DND-41 (cell line): ENCODE results near the gene FAM216A.
"Not testable (repeated sequence)": the region's sequence is repeated elsewhere in the genome, so short reads cannot be mapped to it uniquely, and the experiment has no call there.

ENCODE experiments used
- ATAC-seq: fragments of 200-7000 bp; cut with Tn5 transposase; 3 replicates; pipeline ENCODE4 v1.9.1; 2021; ENCODE audit warnings: low read depth; ENCODE audit not compliant: insufficient read depth
- DNase-seq: peaks from one replicate; pipeline ENCODE4 v3.0.0-alpha.2; 2020
- H2AFZ ChIP-seq: 2 replicates; pipeline ENCODE4 v1.6.0; 2012; ENCODE audit warnings: low read depth, low read length
- H3K27ac ChIP-seq: 2 replicates; pipeline ENCODE4 v1.5.1; 2012; ENCODE audit warnings: low read length, inconsistent platforms
- H3K27me3 ChIP-seq: fragments of 200-600 bp; sonication (generic); 2 replicates; pipeline ENCODE4 v1.6.0; 2012; ENCODE audit warnings: low read length, mild to moderate bottlenecking, inconsistent platforms; ENCODE audit not compliant: insufficient read depth, poor library complexity
- H3K36me3 ChIP-seq: 2 replicates; pipeline ENCODE4 v1.5.1; 2012; ENCODE audit warnings: low read length, inconsistent platforms; ENCODE audit not compliant: insufficient read depth
- H3K4me1 ChIP-seq: 2 replicates; pipeline ENCODE4 v1.5.1; 2012; ENCODE audit warnings: mild to moderate bottlenecking, low read length; ENCODE audit not compliant: insufficient read depth
- H3K4me2 ChIP-seq: 2 replicates; pipeline ENCODE4 v1.6.0; 2012; ENCODE audit warnings: mild to moderate bottlenecking, moderate library complexity, low read length, inconsistent platforms; ENCODE audit not compliant: insufficient read depth
- H3K4me3 ChIP-seq, 2 experiments: fragments of 200-600 bp in 1 of 2; shearing (Covaris generic) in 1 of 2; 2 replicates each; pipeline ENCODE4 v1.5.1; 2012 to 2016; ENCODE audit warnings: inconsistent platforms in 2 of 2, low read length in 2 of 2, mild to moderate bottlenecking in 2 of 2, low read depth in 1 of 2, moderate library complexity in 1 of 2
- H3K79me2 ChIP-seq: 2 replicates; pipeline ENCODE4 v1.6.0; 2012; ENCODE audit warnings: low read length, inconsistent platforms; ENCODE audit not compliant: insufficient read depth
- H3K9ac ChIP-seq: 2 replicates; pipeline ENCODE4 v1.6.0; 2012; ENCODE audit warnings: low read depth, mild to moderate bottlenecking, inconsistent platforms, low read length, moderate library complexity
- H3K9me3 ChIP-seq: 2 replicates; pipeline ENCODE4 v1.5.1; 2012; ENCODE audit warnings: low read length, moderate library complexity, mild to moderate bottlenecking, inconsistent platforms; ENCODE audit not compliant: insufficient read depth, severe bottlenecking
- H4K20me1 ChIP-seq: 2 replicates; pipeline ENCODE4 v1.6.0; 2012; ENCODE audit warnings: low read length; ENCODE audit not compliant: insufficient read depth
- EZH2 ChIP-seq: IDR thresholded peaks from 3 replicates; pipeline ENCODE4 v1.6.1; 2012; ENCODE audit warnings: borderline replicate concordance, low read depth, mild to moderate bottlenecking, moderate library complexity, low read length, inconsistent platforms; ENCODE audit not compliant: severe bottlenecking
- TF ChIP-seq, protein P1 (sequence below): IDR thresholded peaks from 2 replicates; pipeline ENCODE4 v1.5.1; 2012; ENCODE audit warnings: borderline replicate concordance, low read length, moderate library complexity, mild to moderate bottlenecking; ENCODE audit not compliant: poor library complexity, severe bottlenecking; ENCODE audit errors: extremely low read depth

The FAM216A gene

DNA sequence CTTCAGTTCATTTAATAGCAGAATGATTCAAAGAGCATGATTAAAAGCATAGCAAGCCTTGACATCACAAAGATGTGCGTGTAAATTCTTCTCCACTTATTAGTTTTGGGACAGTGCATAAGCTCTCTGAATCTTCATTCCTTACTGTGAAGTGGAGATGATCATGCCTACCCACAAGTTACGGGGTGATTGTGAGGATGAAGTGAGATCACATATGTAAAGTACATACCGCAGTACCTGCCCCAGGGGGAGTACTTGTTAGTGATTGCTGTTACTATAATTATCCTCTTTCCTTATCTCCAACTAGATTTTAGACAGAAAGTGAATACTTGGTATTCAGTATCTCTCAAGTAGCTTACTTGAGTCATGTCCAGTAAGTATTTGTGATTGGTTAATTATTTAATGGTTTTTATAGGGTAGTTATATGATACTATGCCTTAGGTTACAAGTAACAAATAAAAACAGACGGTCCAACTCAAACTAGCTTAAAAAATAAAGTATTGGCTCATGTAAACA, 39.5 kb downstream of the FAM216A start:
- Histone ChIP-seq H2AFZ (no peak overlapping the region), H3K27ac (no peak overlapping the region), H3K36me3 (no peaks in the 10 kb centered on the region), H3K27me3 (no peaks in the 10 kb centered on the region), H3K4me2 (no peak overlapping the region), H3K4me1 (no peaks in the 10 kb centered on the region), H3K79me2 (no peaks in the 10 kb centered on the region), H3K9me3 (no peaks in the 10 kb centered on the region), H4K20me1 (no peaks in the 10 kb centered on the region), H3K4me3 (no peak overlapping the region), H3K9ac (no peak overlapping the region)
- DNase-seq: no peak
- ATAC-seq: no peak
- TF ChIP-seq EZH2: no peak
- TF ChIP-seq, protein P1, sequence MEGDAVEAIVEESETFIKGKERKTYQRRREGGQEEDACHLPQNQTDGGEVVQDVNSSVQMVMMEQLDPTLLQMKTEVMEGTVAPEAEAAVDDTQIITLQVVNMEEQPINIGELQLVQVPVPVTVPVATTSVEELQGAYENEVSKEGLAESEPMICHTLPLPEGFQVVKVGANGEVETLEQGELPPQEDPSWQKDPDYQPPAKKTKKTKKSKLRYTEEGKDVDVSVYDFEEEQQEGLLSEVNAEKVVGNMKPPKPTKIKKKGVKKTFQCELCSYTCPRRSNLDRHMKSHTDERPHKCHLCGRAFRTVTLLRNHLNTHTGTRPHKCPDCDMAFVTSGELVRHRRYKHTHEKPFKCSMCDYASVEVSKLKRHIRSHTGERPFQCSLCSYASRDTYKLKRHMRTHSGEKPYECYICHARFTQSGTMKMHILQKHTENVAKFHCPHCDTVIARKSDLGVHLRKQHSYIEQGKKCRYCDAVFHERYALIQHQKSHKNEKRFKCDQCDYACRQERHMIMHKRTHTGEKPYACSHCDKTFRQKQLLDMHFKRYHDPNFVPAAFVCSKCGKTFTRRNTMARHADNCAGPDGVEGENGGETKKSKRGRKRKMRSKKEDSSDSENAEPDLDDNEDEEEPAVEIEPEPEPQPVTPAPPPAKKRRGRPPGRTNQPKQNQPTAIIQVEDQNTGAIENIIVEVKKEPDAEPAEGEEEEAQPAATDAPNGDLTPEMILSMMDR: no peak

DNA sequence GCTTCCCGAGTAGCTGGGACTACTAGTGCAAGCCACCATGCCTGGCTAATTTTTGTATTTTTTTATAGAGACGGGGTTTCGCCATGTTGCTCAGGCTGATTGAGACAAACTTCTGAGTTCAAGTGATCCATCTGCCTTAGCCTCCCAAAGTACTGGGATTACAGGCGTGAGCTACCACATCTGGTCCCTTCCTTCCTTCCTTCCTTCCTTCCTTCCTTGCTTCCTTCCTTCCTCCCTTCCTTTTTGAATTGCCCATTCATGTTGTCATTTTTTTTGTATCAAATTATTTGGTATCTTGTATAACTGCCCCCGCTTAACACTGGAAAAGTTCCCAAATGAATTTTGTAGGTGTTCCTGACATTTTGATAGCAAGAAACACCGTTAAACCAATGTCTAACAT, 45.2 kb downstream of the FAM216A start:
- H3K4me3 ChIP-seq: no peak overlapping the region
- ATAC-seq: no peak
- no peaks in the 10 kb centered on the region for H3K27me3 ChIP-seq
- H3K27ac ChIP-seq: no peak overlapping the region
- no peak for DNase-seq
- H3K9me3 ChIP-seq: no peaks in the 10 kb centered on the region
- no peaks in the 10 kb centered on the region for H3K79me2 ChIP-seq
- TF ChIP-seq, protein P1: no peak
- no peak for TF ChIP-seq EZH2
- no peaks in the 10 kb centered on the region for H4K20me1 ChIP-seq
- H3K4me2 ChIP-seq: no peak overlapping the region
- no peaks in the 10 kb centered on the region for H3K36me3 ChIP-seq
- H2AFZ ChIP-seq: no peak overlapping the region
- no peaks in the 10 kb centered on the region for H3K4me1 ChIP-seq
- no peak overlapping the region for H3K9ac ChIP-seq

DNA sequence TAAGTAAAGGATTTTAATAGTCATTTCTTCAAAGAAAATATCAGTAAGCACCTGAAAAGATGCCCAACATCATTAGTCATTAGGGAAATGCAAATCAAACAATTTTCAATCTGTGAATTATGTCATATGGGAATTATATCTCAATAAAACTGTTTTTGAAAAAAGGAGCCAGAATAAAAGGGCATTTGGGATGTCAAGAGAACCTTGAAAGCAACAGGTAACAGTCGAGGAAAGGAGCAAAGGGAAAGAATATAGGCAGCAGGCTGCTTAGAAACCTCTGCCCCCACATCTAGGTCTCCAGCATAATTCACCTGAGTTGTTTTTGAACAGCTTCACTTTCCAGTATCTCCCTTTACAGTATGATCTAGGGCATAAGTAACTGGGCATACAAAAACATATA, 45.7 kb downstream of the FAM216A start:
- H2AFZ ChIP-seq: no peak overlapping the region
- DNase-seq (no peak), ATAC-seq (no peak)
- H3K79me2 ChIP-seq: no peaks in the 10 kb centered on the region
- no peaks in the 10 kb centered on the region for H4K20me1 ChIP-seq
- no peaks in the 10 kb centered on the region for H3K27me3 ChIP-seq
- H3K9ac ChIP-seq: no peak overlapping the region
- no peak overlapping the region for H3K27ac ChIP-seq
- H3K4me2 ChIP-seq: no peak overlapping the region
- no peaks in the 10 kb centered on the region for H3K36me3 ChIP-seq
- no peaks in the 10 kb centered on the region for H3K4me1 ChIP-seq
- TF ChIP-seq, protein P1: no peak
- no peak for TF ChIP-seq EZH2
- H3K4me3 ChIP-seq: no peak overlapping the region
- H3K9me3 ChIP-seq: no peaks in the 10 kb centered on the region

DNA sequence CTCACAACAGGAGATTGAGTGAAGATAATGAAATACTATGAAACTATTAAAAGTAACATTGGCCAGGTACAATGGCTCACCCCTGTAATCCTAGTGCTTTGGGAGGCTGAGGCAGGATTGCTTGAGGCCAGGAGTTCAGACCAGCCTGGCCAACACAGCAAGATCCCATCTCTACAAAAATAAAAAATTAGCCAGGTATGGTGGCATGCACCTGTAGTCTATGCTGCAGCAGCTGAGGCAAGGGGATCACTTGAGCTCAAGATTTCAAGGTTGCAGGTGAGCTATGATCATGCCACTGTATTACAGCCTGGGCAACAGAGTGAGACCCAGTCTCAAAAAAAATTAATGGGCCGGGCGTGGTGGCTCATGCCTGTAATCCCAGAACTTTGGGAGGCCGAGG, 48.4 kb downstream of the FAM216A start:
- no peak overlapping the region for H3K27ac ChIP-seq
- no peak overlapping the region for H3K4me2 ChIP-seq
- H3K9me3 ChIP-seq: no peaks in the 10 kb centered on the region
- H3K79me2 ChIP-seq: no peaks in the 10 kb centered on the region
- no peaks in the 10 kb centered on the region for H3K36me3 ChIP-seq
- H3K4me3 ChIP-seq: no peak overlapping the region
- no peaks in the 10 kb centered on the region for H3K27me3 ChIP-seq
- H4K20me1 ChIP-seq: no peaks in the 10 kb centered on the region
- TF ChIP-seq EZH2: no peak
- TF ChIP-seq, protein P1: no peak
- no peak for DNase-seq
- no peak overlapping the region for H2AFZ ChIP-seq
- no peak overlapping the region for H3K9ac ChIP-seq
- H3K4me1 ChIP-seq: no peaks in the 10 kb centered on the region
- ATAC-seq: no peak

DNA sequence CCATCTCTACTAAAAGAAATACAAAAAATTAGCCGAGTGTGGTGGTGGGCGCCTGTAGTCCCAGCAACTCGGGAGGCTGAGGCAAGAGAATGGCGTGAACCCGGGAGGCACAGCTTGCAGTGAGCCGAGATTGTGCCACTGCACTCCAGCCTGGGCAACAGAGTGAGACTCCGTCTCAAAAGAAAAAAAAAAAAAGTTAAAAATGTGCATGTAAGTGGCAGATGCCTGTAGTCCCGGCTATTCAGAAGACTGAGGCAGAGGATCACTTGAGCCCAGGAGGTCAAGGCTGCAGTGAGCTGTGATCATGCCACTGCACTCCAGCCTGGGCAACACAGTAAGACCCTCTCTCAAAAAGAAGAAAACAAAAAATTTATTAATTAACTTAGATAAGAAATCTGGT, 49.4 kb downstream of the FAM216A start:
- not testable (repeated sequence) for ATAC-seq

More for the DNA sequence above, 49.4 kb downstream of the FAM216A start:
- not testable (repeated sequence) for H2AFZ ChIP-seq, H3K4me1 ChIP-seq, H3K4me3 ChIP-seq, H4K20me1 ChIP-seq, H3K9me3 ChIP-seq, DNase-seq, H3K27me3 ChIP-seq, H3K36me3 ChIP-seq, H3K79me2 ChIP-seq, H3K4me2 ChIP-seq, H3K9ac ChIP-seq, H3K27ac ChIP-seq
